CD4-positive, alpha-beta T cell (primary cell): Measurements from ENCODE around the gene CACNA2D1. TPM values are rescaled to one million over a fixed set of nuclear protein-coding genes. Genes with fewer than 3 reads are reported as not detected.

Experiments
- ATAC-seq: fragments of 200-7000 bp; cut with Tn5 transposase; one replicate; pipeline ENCODE4 v1.10.0; 2022; ENCODE audit warnings: mild to moderate bottlenecking; ENCODE audit not compliant: poor library complexity
- CTCF ChIA-PET: fragments of 350-600 bp; sonication (Branson Sonifier 250); formaldehyde crosslinking; loops from one replicate; lab custom pipeline; 2021; ENCODE audit warnings: antibody characterized with exemption, inconsistent platforms; lab: Charles Lee
- POLR2A ChIA-PET: fragments of 350-600 bp; sonication (Branson Sonifier 250); formaldehyde crosslinking; loops from one replicate; lab custom pipeline; 2021; ENCODE audit warnings: antibody characterized with exemption, inconsistent platforms; lab: Charles Lee
- DNase-seq, 14 experiments: peaks; one replicate each; pipeline ENCODE4 v3.0.0-alpha.2; 2013 to 2020; ENCODE audit warnings: mixed read lengths in 2 of 14
- H3K27ac ChIP-seq, 2 donors: one replicate each; pipeline versions ENCODE4 v1.5.1 to v1.7.0; 2013; ENCODE audit warnings: low read length in 2 of 2, low read depth in 1 of 2, mild to moderate bottlenecking in 1 of 2
- H3K27me3 ChIP-seq, 2 experiments: 1 replicate in 1 of 2; 2 replicates in 1 of 2; pipeline versions ENCODE4 v1.6.1 to v1.7.0; 2013; ENCODE audit warnings: low read length in 2 of 2, control low read depth in 1 of 2, mild to moderate bottlenecking in 1 of 2, moderate library complexity in 1 of 2; ENCODE audit not compliant: insufficient read depth in 2 of 2, control insufficient read depth in 1 of 2
- H3K36me3 ChIP-seq: one replicate; pipeline ENCODE4 v1.6.1; 2013; ENCODE audit warnings: low read length, control low read depth; ENCODE audit not compliant: insufficient read depth
- H3K4me1 ChIP-seq: one replicate; pipeline ENCODE4 v1.6.1; 2013; ENCODE audit warnings: low read length, control low read depth; ENCODE audit not compliant: insufficient read depth
- H3K4me3 ChIP-seq: one replicate; pipeline ENCODE4 v1.5.1; 2013; ENCODE audit warnings: mild to moderate bottlenecking, low read length, moderate library complexity
- H3K9me3 ChIP-seq, 2 experiments: 1 replicate in 1 of 2; 2 replicates in 1 of 2; pipeline versions ENCODE4 v1.6.1 to v1.7.0; 2013; ENCODE audit warnings: low read length in 2 of 2, mild to moderate bottlenecking in 2 of 2, control low read depth in 1 of 2, moderate library complexity in 1 of 2; ENCODE audit not compliant: control insufficient read depth in 1 of 2, insufficient read depth in 1 of 2
- H3K27ac Mint-ChIP-seq: one replicate; pipeline ENCODE4 v1.8.0; 2020; ENCODE audit warnings: mixed read lengths
- H3K27me3 Mint-ChIP-seq: one replicate; pipeline ENCODE4 v1.8.0; 2021; ENCODE audit warnings: mixed read lengths
- H3K36me3 Mint-ChIP-seq: one replicate; pipeline ENCODE4 v1.8.0; 2021; ENCODE audit warnings: low read depth, mixed read lengths
- H3K4me1 Mint-ChIP-seq: one replicate; pipeline ENCODE4 v1.8.0; 2021; ENCODE audit warnings: low read depth, mixed read lengths
- H3K4me3 Mint-ChIP-seq: one replicate; pipeline ENCODE4 v1.8.0; 2020; ENCODE audit warnings: mild to moderate bottlenecking, mixed read lengths
- H3K9me3 Mint-ChIP-seq: one replicate; pipeline ENCODE4 v1.8.0; 2020; ENCODE audit warnings: mixed read lengths
- CTCF ChIP-seq: fragments of 200-600 bp; IDR thresholded peaks from one replicate; pipeline ENCODE4 v1.8.0; 2022; ENCODE audit warnings: antibody characterized with exemption, mild to moderate bottlenecking
- intact Hi-C, 2 experiments: fragments of 100-400 bp; cut with DNase I in 1 of 2; cut with micrococcal nuclease in 1 of 2; formaldehyde crosslinking; loops; one replicate each; pipeline versions ENCODE4 v1.15.1 to v1.9.0; 2023 to 2025; cut with DNase I, micrococcal nuclease
- total RNA-seq, 174 experiments: library from RNA in 2 of 174; stranded (reverse) in 2 of 174; gene quantifications; one replicate each; pipeline ENCODE4 v1.2.3 and lab custom pipeline; 2021 to 2026

Gene CACNA2D1
- total RNA-seq, 2 experiments from 2014 or later: not detected

- Histone ChIP-seq H3K27me3 (no peaks in the 10 kb centered on the region), H3K9me3 (peaks cover 0 to 4% of the 10 kb centered on the region in 2 experiments), H3K4me3 (no peak overlapping the region), H3K4me1 (no peaks in the 10 kb centered on the region), H3K27ac (no peak overlapping the region), H3K36me3 (no peaks in the 10 kb centered on the region)
- H3K36me3 Mint-ChIP-seq: no peaks in the 10 kb centered on the region
- TF ChIP-seq CTCF: no peak
- intact Hi-C loops: no loop called here
- H3K4me1 Mint-ChIP-seq: no peaks in the 10 kb centered on the region
- H3K9me3 Mint-ChIP-seq: peaks cover 2% of the 10 kb centered on the region
- ATAC-seq: no peak
- ChIA-PET POLR2A (no interaction called here), CTCF (no interaction called here)
- H3K27me3 Mint-ChIP-seq: no peaks in the 10 kb centered on the region
- DNase-seq: no peak
- H3K4me3 Mint-ChIP-seq: no peak overlapping the region
- no peak overlapping the region for H3K27ac Mint-ChIP-seq
Measured at GRCh38 chr7:82419200-82419599, 24.4 kb downstream of the CACNA2D1 start.

- DNase-seq: no peak
- no peak for ATAC-seq
- H3K27ac Mint-ChIP-seq: no peak overlapping the region
Measured at GRCh38 chr7:82417898-82418297, 25.7 kb downstream of the CACNA2D1 start.

DNA sequence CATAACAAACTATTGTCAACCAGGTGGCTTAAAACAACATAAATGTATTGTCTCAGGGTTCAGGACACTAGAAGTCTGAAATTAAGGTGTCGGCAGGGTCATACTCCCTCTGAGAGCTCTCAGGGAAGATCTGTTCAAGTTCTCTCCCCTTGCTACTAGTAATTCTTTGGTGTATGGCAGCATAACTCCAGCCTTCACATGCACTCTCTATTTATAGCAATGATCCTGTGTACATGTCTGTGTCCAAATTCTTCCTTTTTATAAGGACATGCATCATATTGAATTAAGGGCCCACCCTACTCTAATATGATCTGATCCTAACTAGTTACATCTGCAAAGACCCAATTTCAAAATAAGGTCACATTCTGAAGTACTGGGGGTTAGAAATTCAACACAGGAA is 27.2 kb downstream of the CACNA2D1 start:
- intact Hi-C loops: no loop called here
- POLR2A ChIA-PET: no interaction called here

More at GRCh38 chr7:82417898-82418297, 25.7 kb downstream of the CACNA2D1 start:
- TF ChIP-seq CTCF: no peak
- H3K4me3 ChIP-seq: no peak overlapping the region
- H3K4me1 Mint-ChIP-seq: no peaks in the 10 kb centered on the region
- intact Hi-C loops: no loop called here
- H3K27me3 Mint-ChIP-seq: no peaks in the 10 kb centered on the region
- no peak overlapping the region for H3K4me3 Mint-ChIP-seq
- CTCF ChIA-PET: no interaction called here
- no peaks in the 10 kb centered on the region for H3K27me3 ChIP-seq
- peaks cover 2% of the 10 kb centered on the region for H3K9me3 Mint-ChIP-seq
- no peaks in the 10 kb centered on the region for H3K4me1 ChIP-seq
- POLR2A ChIA-PET: no interaction called here
- no peaks in the 10 kb centered on the region for H3K36me3 Mint-ChIP-seq
- H3K27ac ChIP-seq: no peak overlapping the region
- peaks cover 0 to 4% of the 10 kb centered on the region in 2 experiments for H3K9me3 ChIP-seq
- no peaks in the 10 kb centered on the region for H3K36me3 ChIP-seq

More for the DNA sequence above, 27.2 kb downstream of the CACNA2D1 start:
- H3K27me3 ChIP-seq: no peaks in the 10 kb centered on the region
- no peak for ATAC-seq
- Mint-ChIP-seq H3K4me1 (no peaks in the 10 kb centered on the region), H3K27me3 (no peaks in the 10 kb centered on the region), H3K4me3 (no peak overlapping the region), H3K9me3 (peaks cover 2% of the 10 kb centered on the region), H3K27ac (no peak overlapping the region), H3K36me3 (no peaks in the 10 kb centered on the region)
- H3K27ac ChIP-seq: no peak overlapping the region
- no peak for TF ChIP-seq CTCF
- CTCF ChIA-PET: no interaction called here
- H3K36me3 ChIP-seq: no peaks in the 10 kb centered on the region
- DNase-seq: no peak
- peaks cover 0 to 4% of the 10 kb centered on the region in 2 experiments for H3K9me3 ChIP-seq
- no peak overlapping the region for H3K4me3 ChIP-seq
- no peaks in the 10 kb centered on the region for H3K4me1 ChIP-seq
